ENCODE measurements around the gene CLTC. TPM values are rescaled to one million over a fixed set of nuclear protein-coding genes. Genes with fewer than 3 reads are reported as not detected.

The CLTC gene
- total RNA-seq, 1 donor, result 487 TPM

DNA sequence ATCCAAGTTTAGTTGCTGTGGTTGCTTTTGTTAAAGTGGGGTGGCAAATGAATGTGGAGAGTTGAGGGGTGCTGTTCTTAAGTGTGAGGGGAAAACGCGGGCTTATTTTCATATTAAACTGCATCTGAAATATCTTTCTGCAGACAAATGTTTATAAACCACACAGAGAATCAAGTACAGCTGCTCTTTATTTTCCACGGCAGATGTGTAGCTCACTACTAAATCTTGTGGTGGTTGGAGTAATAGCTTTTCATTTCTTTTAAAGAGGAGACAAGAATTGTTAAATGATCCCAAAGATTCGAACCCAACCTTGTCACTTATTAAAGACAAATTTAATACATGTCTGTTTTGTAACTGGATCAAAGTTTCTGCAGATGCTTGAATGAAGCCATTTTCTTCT lies 2.1 kb downstream of the CLTC start:
- H3K4me3 ChIP-seq (ENCODE audit: low read depth, low read length), result peak overlapping the region; percentile 92
- TF ChIP-seq, protein P1, sequence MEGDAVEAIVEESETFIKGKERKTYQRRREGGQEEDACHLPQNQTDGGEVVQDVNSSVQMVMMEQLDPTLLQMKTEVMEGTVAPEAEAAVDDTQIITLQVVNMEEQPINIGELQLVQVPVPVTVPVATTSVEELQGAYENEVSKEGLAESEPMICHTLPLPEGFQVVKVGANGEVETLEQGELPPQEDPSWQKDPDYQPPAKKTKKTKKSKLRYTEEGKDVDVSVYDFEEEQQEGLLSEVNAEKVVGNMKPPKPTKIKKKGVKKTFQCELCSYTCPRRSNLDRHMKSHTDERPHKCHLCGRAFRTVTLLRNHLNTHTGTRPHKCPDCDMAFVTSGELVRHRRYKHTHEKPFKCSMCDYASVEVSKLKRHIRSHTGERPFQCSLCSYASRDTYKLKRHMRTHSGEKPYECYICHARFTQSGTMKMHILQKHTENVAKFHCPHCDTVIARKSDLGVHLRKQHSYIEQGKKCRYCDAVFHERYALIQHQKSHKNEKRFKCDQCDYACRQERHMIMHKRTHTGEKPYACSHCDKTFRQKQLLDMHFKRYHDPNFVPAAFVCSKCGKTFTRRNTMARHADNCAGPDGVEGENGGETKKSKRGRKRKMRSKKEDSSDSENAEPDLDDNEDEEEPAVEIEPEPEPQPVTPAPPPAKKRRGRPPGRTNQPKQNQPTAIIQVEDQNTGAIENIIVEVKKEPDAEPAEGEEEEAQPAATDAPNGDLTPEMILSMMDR (IDR thresholded peaks at IDR 0.05; ENCODE audit: insufficient read depth, low read length), result no peak
- DNase-seq (ENCODE audit: low read depth), result peak; percentile 33

DNA sequence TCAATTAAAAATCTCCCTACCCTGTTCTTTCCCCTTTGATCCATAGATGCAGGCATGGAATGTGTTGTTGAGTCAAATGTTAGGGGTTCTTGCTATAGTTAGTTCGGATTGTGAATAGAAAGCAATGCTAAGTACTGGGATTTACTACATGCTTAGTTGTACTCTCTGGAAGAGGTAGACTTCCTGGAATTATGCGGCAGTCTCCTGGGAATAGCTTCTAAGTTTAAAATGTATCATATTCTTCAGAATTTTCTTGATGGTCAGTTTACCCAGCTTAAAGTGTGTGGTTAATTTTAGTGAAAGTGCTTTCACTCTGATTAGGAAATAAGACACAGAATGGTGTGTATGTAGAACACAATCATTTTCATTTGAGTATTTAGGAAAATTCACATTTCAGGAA lies 3.5 kb downstream of the CLTC start:
- peak; percentile 47 for DNase-seq (ENCODE audit: low read depth)
- peak overlapping the region; percentile 36 for H3K4me3 ChIP-seq (ENCODE audit: low read depth, low read length)
- TF ChIP-seq, protein P1 (IDR thresholded peaks at IDR 0.05; ENCODE audit: insufficient read depth, low read length), result no peak

DNA sequence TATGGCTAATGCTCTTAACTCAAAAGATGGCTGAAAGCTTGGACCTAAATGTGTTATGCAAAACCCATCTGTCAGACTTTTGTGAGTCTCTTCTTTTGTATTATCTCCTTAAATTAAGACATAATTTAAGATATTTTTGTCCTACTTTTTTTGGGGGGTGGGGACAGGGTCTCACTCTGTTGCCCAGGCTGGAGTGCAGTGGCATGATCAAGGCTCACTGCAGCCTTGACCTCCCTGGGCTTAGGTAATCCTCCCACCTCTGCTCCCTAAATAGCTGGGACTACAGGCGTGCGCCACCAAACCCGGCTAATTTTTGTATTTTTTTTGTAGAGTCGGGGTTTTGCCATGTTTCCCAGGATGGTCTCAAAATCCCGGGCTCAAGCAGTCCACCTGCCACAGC lies 7.1 kb downstream of the CLTC start:
- no peak overlapping the region for H3K4me3 ChIP-seq (ENCODE audit: low read depth, low read length)
- no peak for DNase-seq (ENCODE audit: low read depth)
- TF ChIP-seq, protein P1 (IDR thresholded peaks at IDR 0.05; ENCODE audit: insufficient read depth, low read length), result no peak

DNA sequence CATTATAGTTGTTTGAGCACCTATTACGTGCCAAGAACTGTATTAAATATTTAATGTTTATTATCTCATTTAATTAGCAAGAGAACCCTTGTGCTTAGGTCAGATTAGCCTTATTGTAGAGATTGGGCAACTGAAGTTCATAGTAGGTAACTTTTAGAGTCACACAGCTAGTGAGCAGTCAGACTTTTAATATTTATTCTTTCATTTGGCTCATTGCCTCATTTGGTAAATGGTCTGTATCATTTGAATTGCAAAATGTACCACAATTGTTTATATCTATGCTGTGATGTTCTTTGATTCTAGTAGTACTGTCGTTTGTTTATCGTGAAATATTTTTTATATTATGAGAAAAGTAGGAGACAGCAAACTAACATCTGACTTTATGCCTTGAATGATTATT lies 7.6 kb downstream of the CLTC start:
- no peak for DNase-seq (ENCODE audit: low read depth)
- H3K4me3 ChIP-seq (ENCODE audit: low read depth, low read length), result no peak overlapping the region
- TF ChIP-seq, protein P1 (IDR thresholded peaks at IDR 0.05; ENCODE audit: insufficient read depth, low read length), result no peak

DNA sequence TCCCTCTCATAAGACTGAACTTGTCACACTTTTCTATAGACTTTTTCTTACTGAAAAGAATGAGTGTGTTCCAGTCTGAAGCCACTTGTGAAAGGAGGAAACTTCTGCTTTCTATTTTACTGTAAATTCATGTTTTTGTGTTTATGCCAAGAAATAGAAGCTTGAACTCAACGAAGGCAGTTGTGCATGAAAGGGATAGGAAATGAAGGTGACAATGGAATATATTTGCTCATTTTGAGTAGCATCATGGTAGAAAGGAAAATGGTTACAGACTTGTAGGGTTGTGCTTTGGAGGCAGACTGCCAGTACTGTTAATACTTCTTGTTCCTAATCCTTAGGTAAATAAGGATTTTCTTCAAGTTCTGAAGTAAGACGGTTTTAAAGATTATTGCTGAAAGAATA lies 8.1 kb downstream of the CLTC start:
- DNase-seq (ENCODE audit: low read depth), result no peak
- TF ChIP-seq, protein P1 (IDR thresholded peaks at IDR 0.05; ENCODE audit: insufficient read depth, low read length), result no peak
- no peak overlapping the region for H3K4me3 ChIP-seq (ENCODE audit: low read depth, low read length)

DNA sequence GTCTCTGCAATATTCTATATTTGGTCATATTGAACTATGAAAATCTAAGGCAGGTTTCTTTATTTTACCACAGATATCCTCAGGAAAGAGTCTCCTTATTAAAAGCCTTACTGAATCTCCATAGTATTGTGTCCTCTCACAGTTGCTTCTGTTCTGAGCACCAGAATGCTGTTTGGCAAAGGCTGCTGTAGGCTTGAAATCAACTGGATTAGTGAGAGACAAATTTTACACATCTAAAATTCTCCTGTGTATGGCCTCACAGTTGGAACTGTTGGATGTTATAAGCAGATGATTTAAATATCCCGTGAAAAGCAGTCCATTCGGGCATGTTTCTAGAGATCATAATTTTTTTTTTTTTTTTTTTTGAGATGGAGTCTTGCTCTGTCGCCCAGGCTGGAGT lies 9.5 kb downstream of the CLTC start:
- TF ChIP-seq, protein P1 (IDR thresholded peaks at IDR 0.05; ENCODE audit: insufficient read depth, low read length), result no peak

DNA sequence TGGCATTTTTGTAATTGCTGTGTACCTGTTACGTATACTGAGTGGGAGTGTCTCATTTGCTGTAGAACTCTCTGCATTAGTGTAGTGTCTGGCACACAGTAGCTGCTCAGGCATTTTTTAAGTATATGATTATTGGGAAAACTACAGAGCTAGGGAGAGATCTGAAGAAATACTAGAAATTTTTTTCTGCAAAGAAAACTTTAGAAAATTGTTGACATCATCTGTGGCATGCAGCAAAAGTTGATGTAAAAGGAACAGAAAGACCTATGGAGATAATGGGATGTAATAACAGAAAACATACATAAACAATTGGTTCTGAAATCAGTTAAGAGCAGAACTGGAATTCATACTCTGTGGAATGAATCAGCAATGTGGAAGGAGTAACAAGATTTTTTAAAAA lies 11.6 kb downstream of the CLTC start:
- no peak overlapping the region for H3K4me3 ChIP-seq (ENCODE audit: low read depth, low read length)
- DNase-seq (ENCODE audit: low read depth), result no peak
- TF ChIP-seq, protein P1 (IDR thresholded peaks at IDR 0.05; ENCODE audit: insufficient read depth, low read length), result no peak

More for the DNA sequence above, 9.5 kb downstream of the CLTC start:
- no peak for DNase-seq (ENCODE audit: low read depth)
- no peak overlapping the region for H3K4me3 ChIP-seq (ENCODE audit: low read depth, low read length)
